ENCODE measurements around the gene TNNI3K.

The TNNI3K gene

GRCh38 chr1:74587888-74588287, 352.7 kb downstream of the TNNI3K start:
- Histone ChIP-seq H3K9me2 (replicated peaks; ENCODE audit: control insufficient read depth, low read length) (no peaks in the 10 kb centered on the region), H4K20me1 (ENCODE audit: control insufficient read depth, insufficient read depth, low read depth, low read length) (no peaks in the 10 kb centered on the region), H3K4me2 (ENCODE audit: low read length) (no peak overlapping the region), H3K9me3 (ENCODE audit: control insufficient read depth, insufficient read depth, low read length) (no peaks in the 10 kb centered on the region), H3F3A (ENCODE audit: control insufficient read depth, insufficient read depth) (no peaks in the 10 kb centered on the region), H3K4me3 (ENCODE audit: low read length) (no peak overlapping the region), H3K27ac (ENCODE audit: low read depth, low read length) (no peak overlapping the region), H3K79me2 (ENCODE audit: control insufficient read depth, low read length) (no peaks in the 10 kb centered on the region), H3K4me1 (ENCODE audit: control insufficient read depth, low read length) (no peaks in the 10 kb centered on the region), H3K36me3 (ENCODE audit: control insufficient read depth, low read length) (no peaks in the 10 kb centered on the region), H3K27me3 (ENCODE audit: control insufficient read depth, low read length) (no peaks in the 10 kb centered on the region)
- TF ChIP-seq, protein P1, sequence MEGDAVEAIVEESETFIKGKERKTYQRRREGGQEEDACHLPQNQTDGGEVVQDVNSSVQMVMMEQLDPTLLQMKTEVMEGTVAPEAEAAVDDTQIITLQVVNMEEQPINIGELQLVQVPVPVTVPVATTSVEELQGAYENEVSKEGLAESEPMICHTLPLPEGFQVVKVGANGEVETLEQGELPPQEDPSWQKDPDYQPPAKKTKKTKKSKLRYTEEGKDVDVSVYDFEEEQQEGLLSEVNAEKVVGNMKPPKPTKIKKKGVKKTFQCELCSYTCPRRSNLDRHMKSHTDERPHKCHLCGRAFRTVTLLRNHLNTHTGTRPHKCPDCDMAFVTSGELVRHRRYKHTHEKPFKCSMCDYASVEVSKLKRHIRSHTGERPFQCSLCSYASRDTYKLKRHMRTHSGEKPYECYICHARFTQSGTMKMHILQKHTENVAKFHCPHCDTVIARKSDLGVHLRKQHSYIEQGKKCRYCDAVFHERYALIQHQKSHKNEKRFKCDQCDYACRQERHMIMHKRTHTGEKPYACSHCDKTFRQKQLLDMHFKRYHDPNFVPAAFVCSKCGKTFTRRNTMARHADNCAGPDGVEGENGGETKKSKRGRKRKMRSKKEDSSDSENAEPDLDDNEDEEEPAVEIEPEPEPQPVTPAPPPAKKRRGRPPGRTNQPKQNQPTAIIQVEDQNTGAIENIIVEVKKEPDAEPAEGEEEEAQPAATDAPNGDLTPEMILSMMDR (IDR thresholded peaks at IDR 0.05; ENCODE audit: low read depth, low read length, poor library complexity, severe bottlenecking), result no peak
- TF ChIP-seq EZH2phosphoT487 (IDR thresholded peaks at IDR 0.05; ENCODE audit: borderline replicate concordance, low read length), result no peak

DNA sequence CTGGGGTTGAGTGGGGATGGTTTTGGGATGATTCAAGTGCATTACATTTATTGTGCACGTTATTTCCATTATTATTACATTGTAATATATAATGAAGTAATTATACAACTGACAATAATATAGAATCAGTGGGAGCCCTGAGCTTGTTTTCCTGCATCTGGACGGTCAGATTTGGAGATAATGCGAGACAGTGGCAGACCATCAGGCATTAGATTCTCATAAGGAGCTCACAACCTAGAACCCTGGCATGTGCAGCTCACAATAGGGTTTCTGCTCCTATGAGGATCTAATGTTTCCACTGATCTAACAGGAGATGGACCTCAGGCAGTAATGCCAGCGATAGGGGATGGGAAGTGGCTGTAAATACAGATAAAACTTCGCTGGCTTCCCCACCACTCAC, 355.1 kb downstream of the TNNI3K start:
- TF ChIP-seq, protein P1 (IDR thresholded peaks at IDR 0.05; ENCODE audit: low read depth, low read length, poor library complexity, severe bottlenecking), result no peak
- TF ChIP-seq EZH2phosphoT487 (IDR thresholded peaks at IDR 0.05; ENCODE audit: borderline replicate concordance, low read length), result no peak
- Histone ChIP-seq H4K20me1 (ENCODE audit: control insufficient read depth, insufficient read depth, low read depth, low read length) (no peaks in the 10 kb centered on the region), H3K4me2 (ENCODE audit: low read length) (no peak overlapping the region), H3K4me1 (ENCODE audit: control insufficient read depth, low read length) (no peaks in the 10 kb centered on the region), H3K27ac (ENCODE audit: low read depth, low read length) (no peak overlapping the region), H3K36me3 (ENCODE audit: control insufficient read depth, low read length) (no peaks in the 10 kb centered on the region), H3K27me3 (ENCODE audit: control insufficient read depth, low read length) (no peaks in the 10 kb centered on the region), H3K9me3 (ENCODE audit: control insufficient read depth, insufficient read depth, low read length) (no peaks in the 10 kb centered on the region), H3K9me2 (replicated peaks; ENCODE audit: control insufficient read depth, low read length) (no peaks in the 10 kb centered on the region), H3F3A (ENCODE audit: control insufficient read depth, insufficient read depth) (no peaks in the 10 kb centered on the region), H3K4me3 (ENCODE audit: low read length) (no peak overlapping the region), H3K79me2 (ENCODE audit: control insufficient read depth, low read length) (no peaks in the 10 kb centered on the region)

DNA sequence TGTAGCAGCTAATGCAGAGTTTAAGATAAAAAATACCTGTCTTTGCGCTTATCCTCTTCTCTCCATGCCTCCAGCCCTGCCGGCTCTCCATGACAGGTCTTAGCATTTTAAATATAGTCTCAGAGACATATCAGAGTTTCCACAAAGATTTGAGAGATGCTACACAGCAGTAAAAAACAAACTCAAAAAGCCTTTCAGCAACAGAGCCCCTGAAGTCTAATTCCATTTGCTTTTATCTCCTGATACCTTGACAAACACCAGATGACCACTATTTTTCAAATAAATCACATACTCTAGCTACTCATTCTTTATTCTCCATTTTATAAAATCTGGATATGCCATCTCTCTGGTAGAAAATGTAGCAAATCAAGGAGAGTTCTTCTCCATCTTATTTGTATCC, 356.8 kb downstream of the TNNI3K start:
- no peak overlapping the region for H3K4me3 ChIP-seq (ENCODE audit: low read length)
- no peaks in the 10 kb centered on the region for H3K36me3 ChIP-seq (ENCODE audit: control insufficient read depth, low read length)

More for the DNA sequence above, 356.8 kb downstream of the TNNI3K start:
- no peaks in the 10 kb centered on the region for H4K20me1 ChIP-seq (ENCODE audit: control insufficient read depth, insufficient read depth, low read depth, low read length)
- no peaks in the 10 kb centered on the region for H3K27me3 ChIP-seq (ENCODE audit: control insufficient read depth, low read length)
- H3F3A ChIP-seq (ENCODE audit: control insufficient read depth, insufficient read depth), result no peaks in the 10 kb centered on the region
- H3K9me2 ChIP-seq (replicated peaks; ENCODE audit: control insufficient read depth, low read length), result no peaks in the 10 kb centered on the region
- no peak overlapping the region for H3K27ac ChIP-seq (ENCODE audit: low read depth, low read length)
- TF ChIP-seq EZH2phosphoT487 (IDR thresholded peaks at IDR 0.05; ENCODE audit: borderline replicate concordance, low read length), result no peak
- TF ChIP-seq, protein P1 (IDR thresholded peaks at IDR 0.05; ENCODE audit: low read depth, low read length, poor library complexity, severe bottlenecking), result no peak
- H3K79me2 ChIP-seq (ENCODE audit: control insufficient read depth, low read length), result no peaks in the 10 kb centered on the region
- H3K4me1 ChIP-seq (ENCODE audit: control insufficient read depth, low read length), result no peaks in the 10 kb centered on the region
- no peaks in the 10 kb centered on the region for H3K9me3 ChIP-seq (ENCODE audit: control insufficient read depth, insufficient read depth, low read length)
- H3K4me2 ChIP-seq (ENCODE audit: low read length), result no peak overlapping the region

All from DOHH2 (cell line).